Activated CD4-positive, alpha-beta memory T cell treated with anti-CD3 and anti-CD28 coated beads for 36 hours (primary cell): Measurements from ENCODE around the gene RALBP1. TPM values are rescaled to one million over a fixed set of nuclear protein-coding genes. Genes with fewer than 3 reads are reported as not detected.
"Not testable (repeated sequence)": the region's sequence is repeated elsewhere in the genome, so short reads cannot be mapped to it uniquely, and the experiment has no call there.

Experiments
- CTCF ChIA-PET: fragments of 350-600 bp; sonication (Branson Sonifier 250); formaldehyde crosslinking; loops from one replicate; lab custom pipeline; 2021; ENCODE audit warnings: antibody characterized with exemption, inconsistent platforms; lab: Charles Lee
- POLR2A ChIA-PET: fragments of 350-600 bp; sonication (Branson Sonifier 250); formaldehyde crosslinking; loops from one replicate; lab custom pipeline; 2021; ENCODE audit warnings: antibody characterized with exemption; lab: Charles Lee
- DNase-seq: peaks from one replicate; pipeline ENCODE4 v3.0.0-alpha.2; 2020
- H3K27ac Mint-ChIP-seq: one replicate; pipeline ENCODE4 v1.8.0; 2021; ENCODE audit warnings: mixed read lengths
- H3K27me3 Mint-ChIP-seq: one replicate; pipeline ENCODE4 v1.8.0; 2021; ENCODE audit warnings: mixed read lengths
- H3K36me3 Mint-ChIP-seq: one replicate; pipeline ENCODE4 v1.8.0; 2021; ENCODE audit warnings: mixed read lengths
- H3K4me1 Mint-ChIP-seq: one replicate; pipeline ENCODE4 v1.8.0; 2021; ENCODE audit warnings: low read depth, mixed read lengths
- H3K4me3 Mint-ChIP-seq: one replicate; pipeline ENCODE4 v1.8.0; 2021; ENCODE audit warnings: mild to moderate bottlenecking, mixed read lengths
- H3K9me3 Mint-ChIP-seq: one replicate; pipeline ENCODE4 v1.8.0; 2021; ENCODE audit warnings: mixed read lengths
- intact Hi-C: fragments of 100-400 bp; cut with micrococcal nuclease; formaldehyde crosslinking; loops from one replicate; pipeline ENCODE4 v1.15.1; 2023
- total RNA-seq, 2 experiments: library from RNA; stranded (reverse); gene quantifications; one replicate each; pipeline ENCODE4 v1.2.3, GENCODE V29; 2021

Gene RALBP1
- total RNA-seq, 2 experiments from 2014 or later: 53.1 to 54.7 TPM

GRCh38 chr18:9436206-9436929 lies 38.9 kb upstream of the RALBP1 start:
- intact Hi-C loops: no loop called here

GRCh38 chr18:9437021-9437437 lies 38.3 kb upstream of the RALBP1 start:
- no peak for DNase-seq
- intact Hi-C loops: no loop called here
- CTCF ChIA-PET: interaction anchor here (0.6 kb wide), 1 partner anchor 128 kb away, joined by 3 read pairs; no protein-coding TSS in a partner anchor
- Mint-ChIP-seq H3K4me3 (no peak overlapping the region), H3K27me3 (peaks cover 3% of the 10 kb centered on the region), H3K27ac (no peak overlapping the region), H3K4me1 (no peaks in the 10 kb centered on the region), H3K9me3 (no peaks in the 10 kb centered on the region), H3K36me3 (no peaks in the 10 kb centered on the region)
- POLR2A ChIA-PET: no interaction called here

More at GRCh38 chr18:9436206-9436929, 38.9 kb upstream of the RALBP1 start:
- POLR2A ChIA-PET: no interaction called here
- DNase-seq: no peak
- no peak overlapping the region for H3K27ac Mint-ChIP-seq
- H3K9me3 Mint-ChIP-seq: no peaks in the 10 kb centered on the region
- CTCF ChIA-PET: no interaction called here
- H3K4me1 Mint-ChIP-seq: no peaks in the 10 kb centered on the region
- peaks cover 3% of the 10 kb centered on the region for H3K27me3 Mint-ChIP-seq
- H3K4me3 Mint-ChIP-seq: no peak overlapping the region
- H3K36me3 Mint-ChIP-seq: no peaks in the 10 kb centered on the region

- ChIA-PET CTCF (no interaction called here), POLR2A (no interaction called here)
- Mint-ChIP-seq H3K9me3 (no peaks in the 10 kb centered on the region), H3K4me1 (no peaks in the 10 kb centered on the region), H3K27ac (no peak overlapping the region), H3K4me3 (no peak overlapping the region), H3K36me3 (no peaks in the 10 kb centered on the region), H3K27me3 (peaks cover 3% of the 10 kb centered on the region)
- DNase-seq: no peak
- intact Hi-C loops: no loop called here
These were observed 37.6 kb upstream of the RALBP1 start for GRCh38 chr18:9437672-9438071.

GRCh38 chr18:9441061-9441460 lies 34.3 kb upstream of the RALBP1 start:
- H3K9me3 Mint-ChIP-seq: no peaks in the 10 kb centered on the region
- intact Hi-C loops: no loop called here
- H3K27me3 Mint-ChIP-seq: no peaks in the 10 kb centered on the region
- no peak for DNase-seq
- no peaks in the 10 kb centered on the region for H3K36me3 Mint-ChIP-seq
- ChIA-PET POLR2A (no interaction called here), CTCF (no interaction called here)
- H3K4me3 Mint-ChIP-seq: no peak overlapping the region
- H3K4me1 Mint-ChIP-seq: no peaks in the 10 kb centered on the region
- H3K27ac Mint-ChIP-seq: no peak overlapping the region

DNA sequence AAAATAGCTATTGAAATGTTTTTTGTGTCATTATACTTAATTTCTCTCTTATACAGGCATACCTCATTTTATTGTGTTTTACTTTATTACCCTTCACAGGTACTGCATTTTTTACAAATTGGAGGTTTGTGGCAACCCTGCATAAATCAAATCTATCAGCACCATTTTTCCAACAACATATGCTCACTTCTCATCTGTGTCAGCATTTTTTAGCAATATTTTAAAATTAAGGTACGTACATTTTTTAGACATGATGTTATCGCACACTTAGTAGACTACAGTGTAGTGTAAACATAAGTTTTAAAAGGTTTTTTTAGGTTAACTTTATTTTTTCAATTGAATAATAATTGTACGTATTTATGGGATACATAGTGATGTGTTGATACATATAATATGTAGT lies 30.8 kb upstream of the RALBP1 start:
- Mint-ChIP-seq H3K36me3 (no peaks in the 10 kb centered on the region), H3K4me3 (no peak overlapping the region), H3K4me1 (no peaks in the 10 kb centered on the region), H3K27me3 (peaks cover 2% of the 10 kb centered on the region), H3K27ac (no peak overlapping the region), H3K9me3 (peaks cover 13% of the 10 kb centered on the region)
- no peak for DNase-seq
- intact Hi-C loops: no loop called here
- CTCF ChIA-PET: no interaction called here
- POLR2A ChIA-PET: no interaction called here

- CTCF ChIA-PET: no interaction called here
- Mint-ChIP-seq H3K27me3 (peaks cover 4% of the 10 kb centered on the region), H3K4me1 (no peaks in the 10 kb centered on the region), H3K36me3 (no peaks in the 10 kb centered on the region), H3K9me3 (peaks cover 13% of the 10 kb centered on the region), H3K4me3 (no peak overlapping the region), H3K27ac (no peak overlapping the region)
- no peak for DNase-seq
- intact Hi-C loops: no loop called here
- POLR2A ChIA-PET: no interaction called here
These were observed 28.5 kb upstream of the RALBP1 start for GRCh38 chr18:9446839-9447238.

DNA sequence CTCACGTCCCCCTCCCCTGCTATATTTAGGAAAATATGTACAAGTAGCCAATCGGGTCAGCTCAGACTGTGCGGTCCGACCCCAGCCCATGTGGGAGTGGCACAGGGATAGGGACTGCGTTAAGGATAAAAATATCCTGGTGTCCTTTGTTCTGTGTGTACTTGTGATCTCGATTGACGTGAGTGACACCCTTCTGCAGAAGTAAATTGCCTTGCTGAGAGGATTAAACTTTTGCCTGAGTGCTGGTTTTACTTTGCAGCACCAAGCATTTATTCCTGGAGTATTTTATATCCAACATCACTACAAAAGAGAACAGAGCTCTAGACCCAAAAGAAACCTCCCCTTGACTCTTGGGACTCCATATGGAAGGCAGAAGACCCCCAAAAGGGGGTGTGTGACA lies 28.0 kb upstream of the RALBP1 start:
- Mint-ChIP-seq H3K4me1 (no peaks in the 10 kb centered on the region), H3K36me3 (no peaks in the 10 kb centered on the region), H3K27ac (no peak overlapping the region), H3K9me3 (peaks cover 13% of the 10 kb centered on the region), H3K27me3 (peaks cover 4% of the 10 kb centered on the region), H3K4me3 (no peak overlapping the region)
- no peak for DNase-seq
- CTCF ChIA-PET: no interaction called here
- intact Hi-C loops: no loop called here
- POLR2A ChIA-PET: no interaction called here

DNA sequence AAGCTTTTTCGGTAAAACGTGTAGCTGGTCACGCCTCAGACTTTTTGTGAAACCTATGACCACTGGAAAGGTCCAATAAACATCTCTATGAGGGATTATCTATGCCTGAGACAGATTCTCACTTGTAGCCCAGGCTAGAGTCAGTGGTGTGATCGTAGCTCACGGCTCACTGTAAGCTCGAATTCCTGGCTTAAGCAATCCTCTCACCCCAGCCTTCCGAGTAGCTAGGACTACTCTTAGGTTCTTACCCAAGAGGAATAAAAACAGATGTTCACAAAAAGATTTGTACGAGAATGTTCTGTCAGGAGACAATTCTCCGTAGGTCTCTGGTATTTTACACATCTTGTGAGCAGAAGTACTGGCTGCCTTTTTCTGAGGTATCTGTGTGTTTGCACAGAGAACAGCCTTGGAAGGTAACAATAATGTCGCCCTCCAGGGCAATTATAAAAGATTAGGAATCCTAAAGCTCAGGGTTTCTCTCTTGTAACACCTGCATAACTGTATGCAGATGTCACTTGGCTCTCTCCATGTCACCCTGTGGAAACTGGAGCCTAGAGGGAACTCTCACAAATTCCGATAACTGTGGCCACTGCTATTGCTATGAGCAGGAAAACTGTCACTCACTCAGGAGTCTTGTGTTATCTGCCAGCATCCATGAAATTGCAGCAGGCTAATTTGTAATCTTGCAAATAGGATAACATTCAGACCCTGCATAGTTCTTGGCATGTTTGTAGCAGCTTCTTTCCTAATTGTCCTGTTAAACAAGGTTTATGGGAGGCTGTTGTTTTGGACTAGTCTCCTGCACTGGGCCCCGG lies 25.5 kb upstream of the RALBP1 start:
- CTCF ChIA-PET: interaction anchor here (0.6 kb wide), 1 partner anchor 197 kb away, joined by 3 read pairs; no protein-coding TSS in a partner anchor
- H3K4me1 Mint-ChIP-seq: no peaks in the 10 kb centered on the region
- POLR2A ChIA-PET: no interaction called here
- H3K36me3 Mint-ChIP-seq: no peaks in the 10 kb centered on the region
- H3K4me3 Mint-ChIP-seq: no peak overlapping the region
- intact Hi-C loops: no loop called here
- H3K9me3 Mint-ChIP-seq: peaks cover 13% of the 10 kb centered on the region
- DNase-seq: no peak
- no peak overlapping the region for H3K27ac Mint-ChIP-seq
- peaks cover 4% of the 10 kb centered on the region for H3K27me3 Mint-ChIP-seq

GRCh38 chr18:9450920-9451319 lies 24.4 kb upstream of the RALBP1 start:
- H3K4me3 Mint-ChIP-seq, DNase-seq, H3K4me1 Mint-ChIP-seq, POLR2A ChIA-PET, intact Hi-C loops, H3K36me3 Mint-ChIP-seq, CTCF ChIA-PET, H3K27me3 Mint-ChIP-seq, H3K27ac Mint-ChIP-seq: not testable (repeated sequence)
- H3K9me3 Mint-ChIP-seq: peaks cover 18% of the 10 kb centered on the region

GRCh38 chr18:9453283-9453682 lies 22.0 kb upstream of the RALBP1 start:
- H3K9me3 Mint-ChIP-seq: peaks cover 20% of the 10 kb centered on the region
- H3K4me1 Mint-ChIP-seq: no peaks in the 10 kb centered on the region
- H3K4me3 Mint-ChIP-seq: no peak overlapping the region
- POLR2A ChIA-PET: no interaction called here
- DNase-seq: no peak
- H3K27ac Mint-ChIP-seq: no peak overlapping the region
- intact Hi-C loops: no loop called here
- peaks cover 7% of the 10 kb centered on the region for H3K36me3 Mint-ChIP-seq
- CTCF ChIA-PET: no interaction called here
- H3K27me3 Mint-ChIP-seq: peaks cover 5% of the 10 kb centered on the region

DNA sequence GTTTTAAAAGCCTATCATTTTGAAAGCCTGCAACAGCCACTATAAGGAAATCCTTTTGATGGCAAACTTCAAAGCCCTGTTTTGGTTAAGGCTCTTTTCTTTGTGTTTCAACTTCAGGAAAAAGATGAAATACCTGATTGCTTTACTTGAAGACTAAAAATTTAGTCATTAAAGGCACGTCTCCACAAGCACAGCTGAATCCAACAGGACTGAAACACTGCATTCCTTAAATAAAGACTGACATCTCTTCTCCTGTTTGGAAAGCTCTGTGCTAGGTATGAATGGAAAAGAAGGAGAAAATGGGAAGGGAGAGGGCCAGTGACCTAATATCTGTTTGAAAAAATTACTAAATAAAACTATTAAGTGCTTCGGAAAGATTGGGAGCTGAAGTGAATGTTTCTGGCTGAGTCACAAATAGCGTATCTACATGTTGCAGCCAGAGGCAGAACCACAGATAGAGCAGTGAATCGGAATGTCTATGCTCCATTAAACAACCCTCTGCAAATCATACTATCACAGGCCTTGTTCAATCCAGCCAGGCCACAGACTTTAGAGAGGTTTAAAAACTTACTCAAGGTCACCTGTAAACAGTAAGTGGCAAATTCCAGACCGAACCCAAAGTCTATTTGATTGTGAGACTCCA lies 21.1 kb upstream of the RALBP1 start:
- ChIA-PET POLR2A (no interaction called here), CTCF (no interaction called here)

GRCh38 chr18:9455718-9456511 lies 19.4 kb upstream of the RALBP1 start:
- ChIA-PET CTCF (no interaction called here), POLR2A (no interaction called here)
- DNase-seq: no peak
- Mint-ChIP-seq H3K27me3 (peaks cover 7% of the 10 kb centered on the region), H3K36me3 (peaks cover 7% of the 10 kb centered on the region), H3K27ac (no peak overlapping the region), H3K9me3 (peaks cover 20% of the 10 kb centered on the region), H3K4me3 (no peak overlapping the region), H3K4me1 (no peaks in the 10 kb centered on the region)
- intact Hi-C loops: no loop called here

More for the DNA sequence above, 21.1 kb upstream of the RALBP1 start:
- Mint-ChIP-seq H3K27ac (no peak overlapping the region), H3K27me3 (peaks cover 7% of the 10 kb centered on the region), H3K9me3 (peaks cover 20% of the 10 kb centered on the region), H3K36me3 (peaks cover 7% of the 10 kb centered on the region), H3K4me1 (no peaks in the 10 kb centered on the region), H3K4me3 (no peak overlapping the region)
- DNase-seq: no peak
- intact Hi-C loops: no loop called here
